Measurements from ENCODE around the gene LRCOL1.

Gene LRCOL1

GRCh38 chr12:132559652-132560363, 50.6 kb downstream of the LRCOL1 start:
- peak overlapping the region; percentile 81 for H3K4me3 ChIP-seq (ENCODE audit: low read depth, low read length)
- DNase-seq (ENCODE audit: low read depth): no peak
- TF ChIP-seq CTCF (IDR thresholded peaks at IDR 0.05; ENCODE audit: control insufficient read depth, extremely low read depth, insufficient read depth): no peak

- no peak for DNase-seq (ENCODE audit: low read depth)
- H3K4me3 ChIP-seq (ENCODE audit: low read depth, low read length): peak overlapping the region; percentile 81
- no peak for TF ChIP-seq CTCF (IDR thresholded peaks at IDR 0.05; ENCODE audit: control insufficient read depth, extremely low read depth, insufficient read depth)
Measured at GRCh38 chr12:132558861-132559623, 51.3 kb downstream of the LRCOL1 start.

GRCh38 chr12:132558042-132558856, 52.1 kb downstream of the LRCOL1 start:
- DNase-seq (ENCODE audit: low read depth): no peak
- TF ChIP-seq CTCF (IDR thresholded peaks at IDR 0.05; ENCODE audit: control insufficient read depth, extremely low read depth, insufficient read depth): no peak
- H3K4me3 ChIP-seq (ENCODE audit: low read depth, low read length): no peak overlapping the region

GRCh38 chr12:132557291-132558015, 52.9 kb downstream of the LRCOL1 start:
- no peak for TF ChIP-seq CTCF (IDR thresholded peaks at IDR 0.05; ENCODE audit: control insufficient read depth, extremely low read depth, insufficient read depth)
- no peak for DNase-seq (ENCODE audit: low read depth)
- H3K4me3 ChIP-seq (ENCODE audit: low read depth, low read length): no peak overlapping the region

GRCh38 chr12:132556801-132557200, 53.6 kb downstream of the LRCOL1 start:
- no peak for TF ChIP-seq CTCF (IDR thresholded peaks at IDR 0.05; ENCODE audit: control insufficient read depth, extremely low read depth, insufficient read depth)
- DNase-seq (ENCODE audit: low read depth): no peak
- no peak overlapping the region for H3K4me3 ChIP-seq (ENCODE audit: low read depth, low read length)

- TF ChIP-seq CTCF (IDR thresholded peaks at IDR 0.05; ENCODE audit: control insufficient read depth, extremely low read depth, insufficient read depth): no peak
- no peak overlapping the region for H3K4me3 ChIP-seq (ENCODE audit: low read depth, low read length)
- no peak for DNase-seq (ENCODE audit: low read depth)
Measured at GRCh38 chr12:132556216-132556615, 54.2 kb downstream of the LRCOL1 start.
